Measurements from ENCODE around the gene MYO5B.

MYO5B gene

DNA sequence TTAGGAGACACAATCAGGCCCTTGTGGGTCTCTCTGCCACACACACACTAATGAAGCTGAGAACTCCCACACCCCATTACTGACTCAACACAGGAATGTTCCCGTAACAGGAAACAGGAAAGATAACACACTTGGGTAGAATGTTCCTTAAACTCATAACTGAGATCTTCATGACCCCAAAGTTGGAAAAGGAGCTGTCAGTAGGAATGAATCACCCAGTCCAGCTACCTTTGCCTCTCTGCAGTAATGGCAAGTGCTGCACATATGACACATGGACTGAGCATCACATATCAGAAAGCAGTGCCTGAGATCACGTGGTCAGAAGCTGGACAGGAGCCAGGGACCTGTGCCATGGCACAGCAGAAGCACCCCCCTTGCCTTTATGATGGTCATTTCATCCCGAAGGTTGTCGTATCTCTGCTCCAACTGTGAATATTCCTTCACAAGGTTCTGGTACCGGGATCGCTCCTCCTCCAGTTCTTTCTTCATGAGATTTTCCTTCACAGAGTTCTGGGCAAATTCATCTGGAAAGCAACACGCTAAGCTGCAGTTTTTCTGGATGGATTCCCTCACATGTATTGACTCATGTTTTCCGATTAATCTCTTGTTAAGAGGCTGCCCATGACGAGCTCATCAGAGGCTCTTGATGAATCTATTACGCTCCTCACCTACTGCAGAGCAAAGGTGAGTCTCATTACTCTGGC lies 316.2 kb downstream of the MYO5B start:
- no peak for ATAC-seq (ENCODE audit: insufficient read depth, low read depth)
- no peak overlapping the region for H3K4me3 ChIP-seq (ENCODE audit: low read depth in 1 of 2, low read length in 2 of 2)
- no peaks in the 10 kb centered on the region for H4K20me1 ChIP-seq (ENCODE audit: insufficient read depth, low read length)
- H2AFZ ChIP-seq (ENCODE audit: low read depth, low read length) = no peak overlapping the region
- no peak overlapping the region for H3K27ac ChIP-seq (ENCODE audit: low read length)
- H3K9ac ChIP-seq (ENCODE audit: low read depth, low read length) = no peak overlapping the region
- H3K79me2 ChIP-seq (ENCODE audit: insufficient read depth, low read length) = no peaks in the 10 kb centered on the region
- TF ChIP-seq EZH2 (IDR thresholded peaks at IDR 0.05; ENCODE audit: borderline replicate concordance, low read depth, low read length, severe bottlenecking) = no peak
- no peak for TF ChIP-seq CTCF (IDR thresholded peaks at IDR 0.05; ENCODE audit: borderline replicate concordance, extremely low read depth, low read length, poor library complexity, severe bottlenecking)
- peaks cover 2% of the 10 kb centered on the region for H3K27me3 ChIP-seq (ENCODE audit: insufficient read depth, low read length, poor library complexity)
- no peaks in the 10 kb centered on the region for H3K9me3 ChIP-seq (ENCODE audit: insufficient read depth, low read length, severe bottlenecking)
- H3K36me3 ChIP-seq (ENCODE audit: insufficient read depth, low read length) = no peaks in the 10 kb centered on the region
- H3K4me1 ChIP-seq (ENCODE audit: insufficient read depth, low read length) = no peaks in the 10 kb centered on the region
- DNase-seq = no peak
- H3K4me2 ChIP-seq (ENCODE audit: insufficient read depth, low read length) = no peak overlapping the region

DNA sequence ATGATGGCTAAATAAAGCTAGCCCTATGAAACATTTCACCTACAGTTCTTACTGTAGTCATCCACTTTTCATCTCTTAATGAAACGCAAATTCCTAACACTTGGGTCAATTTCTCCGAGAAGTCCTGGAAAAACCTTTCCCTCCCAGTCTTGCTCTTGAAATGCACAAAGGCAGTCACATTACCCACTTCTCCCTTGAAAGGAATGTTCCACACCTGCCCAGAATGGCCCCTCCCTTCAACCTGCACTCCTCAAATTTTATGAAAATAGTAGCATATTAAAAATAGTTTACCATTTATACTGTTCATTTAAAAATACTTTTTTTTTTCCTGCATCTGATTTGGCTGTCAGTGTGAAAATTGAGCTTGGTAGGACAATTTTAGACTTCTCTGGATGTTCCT lies 316.9 kb downstream of the MYO5B start:
- Histone ChIP-seq H4K20me1 (ENCODE audit: insufficient read depth, low read length) (no peaks in the 10 kb centered on the region), H3K4me3 (ENCODE audit: low read depth in 1 of 2, low read length in 2 of 2) (no peak overlapping the region), H3K9me3 (ENCODE audit: insufficient read depth, low read length, severe bottlenecking) (no peaks in the 10 kb centered on the region), H3K4me1 (ENCODE audit: insufficient read depth, low read length) (no peaks in the 10 kb centered on the region), H3K36me3 (ENCODE audit: insufficient read depth, low read length) (no peaks in the 10 kb centered on the region), H3K79me2 (ENCODE audit: insufficient read depth, low read length) (no peaks in the 10 kb centered on the region), H2AFZ (ENCODE audit: low read depth, low read length) (no peak overlapping the region), H3K9ac (ENCODE audit: low read depth, low read length) (no peak overlapping the region), H3K27ac (ENCODE audit: low read length) (no peak overlapping the region), H3K27me3 (ENCODE audit: insufficient read depth, low read length, poor library complexity) (peaks cover 3% of the 10 kb centered on the region), H3K4me2 (ENCODE audit: insufficient read depth, low read length) (no peak overlapping the region)
- ATAC-seq (ENCODE audit: insufficient read depth, low read depth) (no peak), DNase-seq (no peak)
- no peak for TF ChIP-seq EZH2 (IDR thresholded peaks at IDR 0.05; ENCODE audit: borderline replicate concordance, low read depth, low read length, severe bottlenecking)
- TF ChIP-seq CTCF (IDR thresholded peaks at IDR 0.05; ENCODE audit: borderline replicate concordance, extremely low read depth, low read length, poor library complexity, severe bottlenecking) = no peak

DNA sequence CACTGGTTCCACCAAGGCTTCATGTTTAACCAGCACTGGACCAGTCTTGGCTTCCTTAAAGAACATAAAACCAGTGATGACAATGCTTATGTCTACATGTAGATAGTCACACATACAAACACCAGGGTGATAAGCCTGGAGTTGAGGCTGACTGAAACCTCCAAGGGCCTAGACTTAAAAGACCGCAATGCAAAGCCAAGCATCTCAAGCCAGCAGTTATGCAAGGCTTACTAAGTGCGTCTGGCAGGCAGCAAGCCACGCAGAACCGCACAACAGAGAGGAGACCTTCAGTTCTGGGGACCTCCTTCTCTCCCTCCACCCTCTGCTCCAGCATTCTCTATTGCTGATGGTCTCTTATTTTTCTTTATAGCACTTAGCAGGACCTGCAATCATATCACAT lies 318.4 kb downstream of the MYO5B start:
- Histone ChIP-seq H3K79me2 (ENCODE audit: insufficient read depth, low read length) (no peaks in the 10 kb centered on the region), H3K4me2 (ENCODE audit: insufficient read depth, low read length) (no peak overlapping the region), H3K27me3 (ENCODE audit: insufficient read depth, low read length, poor library complexity) (peaks cover 8% of the 10 kb centered on the region), H3K9me3 (ENCODE audit: insufficient read depth, low read length, severe bottlenecking) (no peaks in the 10 kb centered on the region), H3K4me1 (ENCODE audit: insufficient read depth, low read length) (no peaks in the 10 kb centered on the region), H3K9ac (ENCODE audit: low read depth, low read length) (no peak overlapping the region), H3K4me3 (ENCODE audit: low read depth in 1 of 2, low read length in 2 of 2) (no peak overlapping the region), H2AFZ (ENCODE audit: low read depth, low read length) (no peak overlapping the region), H3K36me3 (ENCODE audit: insufficient read depth, low read length) (no peaks in the 10 kb centered on the region), H3K27ac (ENCODE audit: low read length) (no peak overlapping the region), H4K20me1 (ENCODE audit: insufficient read depth, low read length) (no peaks in the 10 kb centered on the region)
- DNase-seq = no peak
- ATAC-seq (ENCODE audit: insufficient read depth, low read depth) = no peak
- no peak for TF ChIP-seq EZH2 (IDR thresholded peaks at IDR 0.05; ENCODE audit: borderline replicate concordance, low read depth, low read length, severe bottlenecking)
- TF ChIP-seq CTCF (IDR thresholded peaks at IDR 0.05; ENCODE audit: borderline replicate concordance, extremely low read depth, low read length, poor library complexity, severe bottlenecking) = no peak

All from DND-41 (cell line).